Measurements from ENCODE around the gene SLCO2A1. TPM values are rescaled to one million over a fixed set of nuclear protein-coding genes. Genes with fewer than 3 reads are reported as not detected.

SLCO2A1 gene
- total RNA-seq, 3 donors from 2014 or later = 34.3 to 72.2 (median 67.7) TPM

GRCh38 chr3:134009345-134010000, 20.3 kb downstream of the SLCO2A1 start:
- no peaks in the 10 kb centered on the region for H3K9me3 ChIP-seq
- TF ChIP-seq CTCF (IDR thresholded peaks at IDR 0.05) = no peak
- ATAC-seq = no peak
- intact Hi-C loops (cut with DNase I, micrococcal nuclease) = no loop called here
- no peaks in the 10 kb centered on the region for H3K4me1 ChIP-seq (ENCODE audit: low read depth)
- no peak overlapping the region for H3K4me3 ChIP-seq
- DNase-seq = no peak
- no peaks in the 10 kb centered on the region for H3K36me3 ChIP-seq (ENCODE audit: low read depth)

- intact Hi-C loops (cut with DNase I, micrococcal nuclease) = no loop called here
- no peaks in the 10 kb centered on the region for H3K4me1 ChIP-seq (ENCODE audit: low read depth)
- H3K36me3 ChIP-seq (ENCODE audit: low read depth) = no peaks in the 10 kb centered on the region
- no peak for ATAC-seq
- DNase-seq = no peak
- TF ChIP-seq CTCF (IDR thresholded peaks at IDR 0.05) = no peak
- H3K4me3 ChIP-seq = no peak overlapping the region
- H3K9me3 ChIP-seq = no peaks in the 10 kb centered on the region
Measured at GRCh38 chr3:134008630-134009156, 21.0 kb downstream of the SLCO2A1 start.

GRCh38 chr3:134007819-134008218, 21.9 kb downstream of the SLCO2A1 start:
- intact Hi-C loops (cut with DNase I, micrococcal nuclease) = no loop called here
- DNase-seq (no peak), ATAC-seq (no peak)
- H3K4me3 ChIP-seq = no peak overlapping the region
- no peaks in the 10 kb centered on the region for H3K9me3 ChIP-seq
- TF ChIP-seq CTCF (IDR thresholded peaks at IDR 0.05) = no peak
- H3K36me3 ChIP-seq (ENCODE audit: low read depth) = no peaks in the 10 kb centered on the region
- no peaks in the 10 kb centered on the region for H3K4me1 ChIP-seq (ENCODE audit: low read depth)

- no peak for ATAC-seq
- TF ChIP-seq CTCF (IDR thresholded peaks at IDR 0.05) = no peak
- DNase-seq = no peak
- H3K9me3 ChIP-seq = no peaks in the 10 kb centered on the region
- intact Hi-C loops (cut with DNase I, micrococcal nuclease) = no loop called here
- no peaks in the 10 kb centered on the region for H3K36me3 ChIP-seq (ENCODE audit: low read depth)
- no peak overlapping the region for H3K4me3 ChIP-seq
- H3K4me1 ChIP-seq (ENCODE audit: low read depth) = no peaks in the 10 kb centered on the region
Measured at GRCh38 chr3:134004841-134005240, 24.9 kb downstream of the SLCO2A1 start.

GRCh38 chr3:134003066-134003465, 26.7 kb downstream of the SLCO2A1 start:
- intact Hi-C loops (cut with DNase I, micrococcal nuclease) = no loop called here
- H3K36me3 ChIP-seq (ENCODE audit: low read depth) = no peaks in the 10 kb centered on the region
- H3K9me3 ChIP-seq = no peaks in the 10 kb centered on the region
- TF ChIP-seq CTCF (IDR thresholded peaks at IDR 0.05) = no peak
- no peaks in the 10 kb centered on the region for H3K4me1 ChIP-seq (ENCODE audit: low read depth)
- ATAC-seq = no peak
- DNase-seq = no peak
- no peak overlapping the region for H3K4me3 ChIP-seq

Measured in mucosa of descending colon (tissue), 3 donors.